Activated CD4-positive, alpha-beta T cell treated with anti-CD3 and anti-CD28 coated beads, Interleukin-2, amount 10 ng/mL, durations not matched to agents 24 days and 14 days (primary cell): Measurements from ENCODE around the gene FAM219A. TPM values are rescaled to one million over a fixed set of nuclear protein-coding genes. Genes with fewer than 3 reads are reported as not detected.

Source experiments
- DNase-seq: peaks from one replicate; pipeline ENCODE4 v3.0.0; 2022
- H3K27ac Mint-ChIP-seq: one replicate; pipeline ENCODE4 v1.8.0; 2022; ENCODE audit warnings: mild to moderate bottlenecking, mixed read lengths
- H3K27me3 Mint-ChIP-seq: one replicate; pipeline ENCODE4 v1.8.0; 2022; ENCODE audit warnings: mixed read lengths
- H3K36me3 Mint-ChIP-seq: one replicate; pipeline ENCODE4 v1.8.0; 2022; ENCODE audit warnings: low read depth, mild to moderate bottlenecking, mixed read lengths
- H3K4me1 Mint-ChIP-seq: one replicate; pipeline ENCODE4 v1.8.0; 2021; ENCODE audit warnings: mixed read lengths
- H3K4me3 Mint-ChIP-seq: one replicate; pipeline ENCODE4 v1.8.0; 2022; ENCODE audit warnings: mild to moderate bottlenecking, moderate library complexity, mixed read lengths
- H3K9me3 Mint-ChIP-seq: one replicate; pipeline ENCODE4 v1.8.0; 2021; ENCODE audit warnings: mixed read lengths
- intact Hi-C: fragments of 100-400 bp; cut with micrococcal nuclease; formaldehyde crosslinking; loops from one replicate; pipeline ENCODE4 v1.15.1; 2023
- total RNA-seq: library from RNA; stranded (reverse); gene quantifications from 2 replicates; pipeline ENCODE4 v1.2.3, GENCODE V29; 2022

The FAM219A gene
- total RNA-seq, 1 donor from 2014 or later: 13.6 TPM

DNA sequence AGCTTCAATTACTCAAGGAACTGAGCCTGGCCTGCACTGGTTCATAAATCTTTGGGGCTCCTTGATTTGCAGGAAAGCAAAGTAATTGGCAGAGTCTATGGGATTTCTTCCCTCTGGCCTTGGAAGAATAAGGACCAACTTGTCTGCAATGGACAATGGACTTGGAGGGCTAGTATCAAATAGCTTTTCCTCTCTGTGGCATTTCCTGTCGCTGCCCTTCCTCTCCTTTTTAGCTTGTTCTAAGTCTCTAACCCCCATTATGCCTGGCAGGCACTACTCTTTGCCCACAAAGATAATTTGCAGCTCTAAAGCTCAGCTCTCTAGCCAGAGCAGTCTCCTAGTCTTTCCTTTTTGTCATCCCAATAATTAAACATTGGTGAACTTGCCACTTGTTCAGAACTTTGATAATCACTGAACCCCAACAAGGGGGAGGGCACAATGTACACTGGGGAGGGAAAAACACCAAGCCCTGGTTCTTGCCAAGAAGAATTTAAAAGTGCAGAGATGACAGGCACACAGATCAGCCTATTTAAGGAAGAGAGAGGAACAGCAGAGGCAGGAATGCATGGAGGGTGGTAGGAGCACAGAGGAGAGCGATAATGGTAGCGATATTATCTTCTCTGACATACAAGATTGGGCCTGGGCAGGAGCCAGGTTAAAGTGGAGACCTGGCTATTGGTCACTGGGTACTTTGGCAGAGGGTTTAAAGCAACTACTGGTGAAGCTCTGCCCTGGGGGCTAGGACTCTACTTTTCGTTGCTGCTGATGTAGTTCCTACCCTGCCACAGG, 38.5 kb downstream of the FAM219A start:
- intact Hi-C loops: no loop called here
- no peaks in the 10 kb centered on the region for H3K9me3 Mint-ChIP-seq
- H3K4me1 Mint-ChIP-seq: no peaks in the 10 kb centered on the region
- no peak overlapping the region for H3K27ac Mint-ChIP-seq
- DNase-seq: no peak
- H3K4me3 Mint-ChIP-seq: no peak overlapping the region
- no peaks in the 10 kb centered on the region for H3K27me3 Mint-ChIP-seq
- H3K36me3 Mint-ChIP-seq: no peaks in the 10 kb centered on the region

DNA sequence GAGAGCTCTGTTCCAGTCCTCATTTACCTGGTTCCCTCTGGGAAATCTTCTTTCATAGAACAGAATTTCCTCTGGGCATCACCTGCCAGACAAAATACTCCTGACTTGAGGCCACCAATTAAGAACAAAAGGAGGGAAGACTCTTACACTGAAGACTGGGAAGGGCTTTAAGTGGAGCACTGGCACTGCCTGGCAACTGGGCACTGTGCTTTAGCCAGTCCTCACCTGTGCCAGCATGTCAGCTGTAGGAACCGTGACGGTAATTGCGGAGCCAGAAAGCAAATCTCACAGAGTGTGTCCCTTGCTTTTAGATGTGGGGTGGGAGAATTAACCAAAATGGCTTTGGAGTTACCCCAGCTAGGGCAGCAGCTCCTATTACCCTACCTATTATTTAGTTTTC, 40.6 kb downstream of the FAM219A start:
- DNase-seq: no peak
- no peaks in the 10 kb centered on the region for H3K36me3 Mint-ChIP-seq
- no peaks in the 10 kb centered on the region for H3K9me3 Mint-ChIP-seq
- no peaks in the 10 kb centered on the region for H3K27me3 Mint-ChIP-seq
- no peak overlapping the region for H3K27ac Mint-ChIP-seq
- intact Hi-C loops: no loop called here
- no peaks in the 10 kb centered on the region for H3K4me1 Mint-ChIP-seq
- no peak overlapping the region for H3K4me3 Mint-ChIP-seq

DNA sequence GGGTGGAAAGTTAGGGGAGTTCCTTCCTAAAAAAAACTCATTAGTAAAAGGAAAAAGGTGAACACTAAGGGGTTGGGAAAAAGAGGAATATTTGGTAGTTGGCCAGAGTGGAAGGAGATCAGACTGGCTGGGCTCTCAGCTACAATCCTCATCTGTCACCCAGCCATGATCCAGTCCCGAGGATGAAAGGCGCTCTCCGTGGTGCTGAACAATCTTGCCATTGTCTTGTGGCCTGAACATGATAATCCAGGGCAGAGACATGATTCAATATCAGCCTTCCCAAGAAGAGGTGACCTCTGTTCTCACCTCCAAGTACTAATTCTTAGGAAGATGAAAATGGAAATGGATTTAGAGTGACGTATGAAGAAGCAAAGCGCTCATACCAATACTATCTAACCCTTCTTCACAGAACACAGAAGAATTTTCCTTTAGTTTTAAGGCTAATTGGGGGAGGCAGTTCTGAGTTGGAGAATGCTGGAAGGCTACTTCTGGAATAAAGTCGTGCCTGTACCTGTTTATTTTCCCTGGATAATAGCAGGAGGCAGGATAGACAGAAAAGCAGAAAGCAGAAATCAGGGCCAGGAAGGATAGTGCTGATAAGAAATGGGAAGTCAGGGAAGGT, 45.0 kb downstream of the FAM219A start:
- intact Hi-C loops: no loop called here
- Mint-ChIP-seq H3K4me1 (no peaks in the 10 kb centered on the region), H3K27me3 (no peaks in the 10 kb centered on the region), H3K27ac (no peak overlapping the region), H3K9me3 (no peaks in the 10 kb centered on the region), H3K36me3 (no peaks in the 10 kb centered on the region), H3K4me3 (no peak overlapping the region)
- peak; percentile 87 for DNase-seq

DNA sequence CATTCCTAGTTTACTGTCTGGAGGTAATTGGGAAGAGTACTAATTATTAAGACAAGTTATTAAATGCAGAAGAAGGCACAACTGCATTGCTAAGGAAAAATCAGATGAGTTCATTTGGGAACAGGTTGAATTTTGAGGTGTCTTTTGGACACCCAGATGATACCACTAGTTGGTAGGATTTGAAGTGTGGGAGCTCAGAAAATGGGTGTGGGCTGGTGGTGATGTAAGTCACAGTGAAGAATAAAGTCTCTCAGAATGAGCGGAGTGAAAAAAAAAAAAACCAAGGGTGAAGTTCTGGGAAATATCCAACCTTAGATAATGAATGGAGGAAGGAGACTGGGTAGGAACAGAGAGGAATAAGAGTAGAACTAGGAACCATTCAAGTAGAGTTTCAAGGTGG, 46.0 kb downstream of the FAM219A start:
- H3K4me3 Mint-ChIP-seq: no peak overlapping the region

DNA sequence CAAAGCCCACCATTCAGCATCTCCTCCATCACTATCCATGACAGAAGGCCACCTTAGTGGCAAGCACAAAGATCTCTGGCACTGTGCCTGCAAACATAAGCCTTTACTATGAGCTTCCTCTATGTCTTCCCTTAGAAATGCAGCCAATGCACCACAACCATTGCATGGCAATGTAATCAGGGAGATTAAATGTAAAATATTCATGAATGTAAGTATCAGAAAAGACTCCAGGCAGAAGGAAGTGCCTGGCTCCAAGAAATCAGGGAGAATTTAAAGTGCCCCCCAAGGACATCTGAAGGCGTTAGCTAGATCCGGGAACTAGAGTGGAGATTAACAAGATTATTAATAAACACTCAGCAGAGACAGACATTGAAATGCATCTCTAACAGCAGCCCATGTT, 49.2 kb downstream of the FAM219A start:
- no peaks in the 10 kb centered on the region for H3K27me3 Mint-ChIP-seq
- intact Hi-C loops: no loop called here
- H3K9me3 Mint-ChIP-seq: no peaks in the 10 kb centered on the region
- H3K36me3 Mint-ChIP-seq: no peaks in the 10 kb centered on the region
- DNase-seq: no peak
- no peak overlapping the region for H3K27ac Mint-ChIP-seq
- H3K4me3 Mint-ChIP-seq: no peak overlapping the region
- no peaks in the 10 kb centered on the region for H3K4me1 Mint-ChIP-seq

More for the DNA sequence above, 46.0 kb downstream of the FAM219A start:
- Mint-ChIP-seq H3K4me1 (no peaks in the 10 kb centered on the region), H3K27me3 (no peaks in the 10 kb centered on the region), H3K27ac (no peak overlapping the region), H3K9me3 (no peaks in the 10 kb centered on the region), H3K36me3 (no peaks in the 10 kb centered on the region)
- intact Hi-C loops: no loop called here
- DNase-seq: no peak

DNA sequence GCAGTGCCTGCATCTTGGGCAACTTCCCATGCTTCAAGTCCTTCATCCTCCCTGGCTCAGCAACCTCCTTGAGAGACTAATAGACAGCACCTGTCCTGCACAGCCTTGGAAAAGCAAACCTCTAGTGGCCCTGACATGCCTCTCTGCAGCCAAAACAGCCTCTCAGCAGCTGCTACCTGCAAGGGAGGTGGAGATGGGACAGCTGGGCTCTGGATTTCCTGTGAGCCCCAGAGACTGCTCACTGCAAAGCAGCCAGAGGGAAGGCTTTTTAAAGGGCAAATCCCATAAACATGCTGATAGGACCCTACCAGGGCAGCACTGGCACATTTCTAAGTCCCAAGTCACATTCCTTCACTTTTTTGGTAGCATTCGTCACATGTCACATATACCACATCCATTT, 50.2 kb downstream of the FAM219A start:
- Mint-ChIP-seq H3K36me3 (no peaks in the 10 kb centered on the region), H3K27ac (no peak overlapping the region), H3K4me1 (no peaks in the 10 kb centered on the region), H3K4me3 (no peak overlapping the region), H3K9me3 (no peaks in the 10 kb centered on the region), H3K27me3 (no peaks in the 10 kb centered on the region)
- intact Hi-C loops: no loop called here
- no peak for DNase-seq

DNA sequence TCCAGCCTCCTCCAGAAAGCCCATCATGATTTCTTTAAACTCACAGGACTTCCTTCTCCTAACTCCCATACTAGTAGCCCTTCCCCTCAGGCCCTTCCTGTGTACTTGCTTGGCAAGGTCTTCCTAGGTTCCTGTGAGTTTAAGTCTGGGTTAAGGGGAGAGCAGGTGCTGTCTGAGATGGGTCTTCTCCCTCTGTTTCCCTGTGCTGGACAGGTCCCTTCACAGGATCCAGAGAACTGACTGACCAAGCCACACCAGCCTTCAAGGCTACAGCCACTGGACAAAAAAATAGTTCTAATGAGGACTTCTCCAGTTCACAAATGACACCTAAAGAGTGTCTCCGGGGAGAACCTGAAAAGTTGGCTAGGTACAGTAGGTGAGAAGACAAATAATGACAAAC, 52.2 kb downstream of the FAM219A start:
- Mint-ChIP-seq H3K27ac (no peak overlapping the region), H3K9me3 (no peaks in the 10 kb centered on the region), H3K4me3 (no peak overlapping the region), H3K4me1 (no peaks in the 10 kb centered on the region), H3K27me3 (no peaks in the 10 kb centered on the region), H3K36me3 (no peaks in the 10 kb centered on the region)
- intact Hi-C loops: no loop called here
- no peak for DNase-seq

DNA sequence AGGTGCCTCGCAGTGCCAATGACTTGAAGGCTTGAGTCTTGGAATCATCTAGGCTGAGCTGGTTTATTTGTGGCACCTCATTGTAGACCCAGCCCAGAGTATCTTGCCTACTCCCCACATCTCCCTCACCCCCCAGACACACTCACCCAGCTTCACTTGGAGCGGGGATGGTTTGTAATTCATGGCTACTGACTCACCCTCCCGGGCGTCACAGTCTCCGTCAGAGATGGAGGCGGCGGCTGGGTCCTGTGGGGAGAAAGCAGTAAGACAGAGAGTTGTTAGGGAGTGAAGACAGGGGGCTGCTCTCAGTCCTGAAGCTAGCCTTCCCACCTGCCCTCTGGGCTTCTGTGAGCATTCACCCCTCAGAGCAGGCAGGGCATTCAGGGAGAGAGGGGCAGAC, 52.7 kb downstream of the FAM219A start:
- no peaks in the 10 kb centered on the region for H3K27me3 Mint-ChIP-seq

DNA sequence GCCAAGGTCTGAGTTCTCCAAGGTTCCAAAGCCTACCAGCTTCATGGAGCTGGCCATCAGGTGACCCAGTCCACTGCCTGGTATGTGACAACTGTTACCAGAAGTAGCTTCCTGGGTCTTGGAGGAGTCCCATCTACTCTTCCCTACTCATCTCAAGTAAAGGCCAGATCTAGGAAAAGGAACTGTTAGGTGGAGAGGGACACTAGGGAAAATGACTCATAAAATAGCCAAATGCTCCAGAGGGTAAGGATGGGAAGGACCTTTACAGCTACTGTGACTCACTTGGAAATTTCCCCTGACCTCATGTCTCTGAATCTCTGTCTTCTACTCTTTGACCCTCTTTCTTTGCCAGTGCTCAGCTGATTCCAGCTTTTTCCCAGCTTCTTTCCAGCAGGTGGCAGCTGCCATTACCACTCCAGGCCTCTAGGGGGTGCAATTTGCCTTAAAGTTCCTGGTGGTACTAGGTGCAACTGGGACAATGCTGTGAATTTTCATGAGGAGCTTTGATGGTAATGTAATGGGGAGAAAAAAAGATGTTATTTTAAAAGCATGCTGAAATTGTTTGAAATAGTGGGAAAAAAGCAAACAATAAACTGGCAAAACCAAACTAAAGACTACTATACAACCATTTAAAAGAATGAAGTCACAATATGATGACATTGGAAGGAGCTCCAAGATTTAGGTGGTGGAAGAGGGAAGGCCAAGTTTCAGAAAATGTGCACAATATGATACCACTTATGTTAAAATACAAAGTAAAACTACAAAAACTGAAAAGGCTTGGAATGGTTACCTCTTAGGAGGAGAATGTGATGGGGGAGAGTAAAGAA, 54.6 kb downstream of the FAM219A start:
- Mint-ChIP-seq H3K27me3 (no peaks in the 10 kb centered on the region), H3K27ac (no peak overlapping the region), H3K4me3 (no peak overlapping the region), H3K36me3 (no peaks in the 10 kb centered on the region), H3K4me1 (no peaks in the 10 kb centered on the region), H3K9me3 (no peaks in the 10 kb centered on the region)
- intact Hi-C loops: loop anchor here (1.0 to 5.0 kb wide), 2 partner anchors 97 to 189 kb away; no protein-coding TSS in a partner anchor
- peak; percentile 86 for DNase-seq

More for the DNA sequence above, 52.7 kb downstream of the FAM219A start:
- Mint-ChIP-seq H3K4me3 (no peak overlapping the region), H3K4me1 (no peaks in the 10 kb centered on the region), H3K9me3 (no peaks in the 10 kb centered on the region), H3K27ac (no peak overlapping the region), H3K36me3 (no peaks in the 10 kb centered on the region)
- DNase-seq: no peak
- intact Hi-C loops: no loop called here

DNA sequence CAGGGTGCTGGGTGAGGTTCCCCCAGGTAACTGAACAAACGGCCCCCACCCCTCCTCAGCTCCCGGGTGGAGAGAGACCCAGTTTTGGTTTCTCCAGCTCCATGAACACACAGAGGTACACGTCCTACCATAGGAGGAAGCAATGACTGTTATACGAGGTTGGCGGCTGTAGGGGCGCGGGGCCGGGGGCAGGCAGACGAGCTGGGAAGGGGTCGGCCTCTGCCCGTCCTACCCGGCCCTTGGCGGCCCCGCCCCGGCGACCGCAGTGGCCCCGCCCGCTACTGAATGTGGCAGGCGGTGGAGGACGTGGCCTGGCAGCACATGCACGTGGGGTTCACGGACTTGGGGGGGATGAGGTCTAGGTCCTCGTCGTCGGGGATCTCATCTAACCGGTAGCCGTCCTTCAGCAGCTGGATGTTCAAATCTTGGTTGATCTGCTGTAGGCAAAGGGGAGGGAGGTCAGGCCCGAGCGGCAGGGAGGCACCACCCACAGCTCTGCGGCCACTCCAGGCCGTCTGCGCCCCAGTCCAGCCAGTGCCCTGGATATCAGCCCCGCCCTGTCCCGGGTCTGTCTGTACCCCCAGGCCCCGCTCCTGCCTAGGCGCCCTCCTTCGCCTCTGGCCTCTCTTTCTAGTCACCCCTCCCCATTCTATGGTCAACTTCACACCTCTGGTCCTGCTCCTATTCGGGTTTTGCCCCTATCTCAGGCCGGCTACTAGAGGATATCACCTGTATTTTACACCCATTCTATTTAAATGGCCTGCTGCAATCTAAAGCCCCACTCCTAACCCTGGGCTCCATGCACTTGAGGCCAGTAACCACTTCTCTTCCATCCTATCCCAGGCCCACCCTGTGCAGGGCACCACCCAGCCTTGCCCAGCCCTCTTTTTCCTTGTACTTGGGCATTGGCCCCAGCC, 57.4 kb downstream of the FAM219A start:
- intact Hi-C loops: loop anchor here (5.0 kb wide), 1 partner anchor 191 kb away; no protein-coding TSS in a partner anchor
- DNase-seq: no peak

DNA sequence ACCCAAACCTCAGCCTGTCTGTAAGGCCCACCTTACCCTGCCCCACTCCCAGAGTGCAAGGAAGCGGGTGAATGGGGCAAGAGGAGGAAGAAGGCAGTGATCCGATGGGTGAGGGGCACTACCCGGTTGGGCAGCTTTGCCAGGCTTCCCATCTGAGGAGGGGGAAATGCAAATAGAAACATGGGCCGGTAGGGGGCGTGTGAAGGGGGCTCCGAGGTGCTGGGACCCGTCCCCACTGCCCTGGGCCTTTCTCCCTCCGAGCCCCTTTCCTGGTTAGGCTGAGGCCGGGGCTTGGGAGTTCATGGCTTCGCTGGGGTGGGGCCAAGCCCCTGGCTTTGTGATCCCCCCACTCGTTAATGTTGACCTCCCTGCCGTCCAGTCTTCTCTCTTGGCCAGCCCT, 58.1 kb downstream of the FAM219A start:
- Mint-ChIP-seq H3K36me3 (no peaks in the 10 kb centered on the region), H3K4me3 (no peak overlapping the region), H3K4me1 (no peaks in the 10 kb centered on the region), H3K9me3 (no peaks in the 10 kb centered on the region), H3K27ac (no peak overlapping the region), H3K27me3 (no peaks in the 10 kb centered on the region)
- no peak for DNase-seq
- intact Hi-C loops: loop anchor here (5.0 kb wide), 1 partner anchor 192 kb away; no protein-coding TSS in a partner anchor

More for the DNA sequence above, 57.4 kb downstream of the FAM219A start:
- H3K9me3 Mint-ChIP-seq: no peaks in the 10 kb centered on the region
- no peaks in the 10 kb centered on the region for H3K36me3 Mint-ChIP-seq
- no peak overlapping the region for H3K4me3 Mint-ChIP-seq
- H3K4me1 Mint-ChIP-seq: no peaks in the 10 kb centered on the region
- H3K27me3 Mint-ChIP-seq: no peaks in the 10 kb centered on the region
- no peak overlapping the region for H3K27ac Mint-ChIP-seq

DNA sequence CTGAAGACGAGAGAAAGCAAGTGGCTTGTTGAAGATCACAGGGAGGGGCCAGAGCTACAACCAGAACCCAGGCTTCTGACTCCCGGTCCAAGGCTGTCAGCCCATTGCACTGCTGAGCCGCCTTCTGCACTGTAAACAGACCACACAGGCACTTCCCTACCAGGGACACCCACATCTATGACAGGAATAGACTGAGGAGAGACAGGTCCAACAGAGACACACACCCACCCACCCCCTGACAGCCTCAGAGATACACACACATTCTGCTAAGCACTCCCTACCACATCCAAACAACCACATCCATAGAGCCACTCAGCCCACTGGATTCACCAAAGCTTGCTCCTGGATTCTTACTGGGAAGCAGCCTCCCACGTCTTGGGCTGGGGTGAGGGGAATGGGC, 58.6 kb downstream of the FAM219A start:
- DNase-seq: no peak
- H3K27ac Mint-ChIP-seq: peak overlapping the region; percentile 40
- intact Hi-C loops: loop anchor here (5.0 kb wide), 1 partner anchor 193 kb away; no protein-coding TSS in a partner anchor
- H3K36me3 Mint-ChIP-seq: no peaks in the 10 kb centered on the region
- no peaks in the 10 kb centered on the region for H3K27me3 Mint-ChIP-seq
- no peak overlapping the region for H3K4me3 Mint-ChIP-seq
- no peaks in the 10 kb centered on the region for H3K4me1 Mint-ChIP-seq
- no peaks in the 10 kb centered on the region for H3K9me3 Mint-ChIP-seq

DNA sequence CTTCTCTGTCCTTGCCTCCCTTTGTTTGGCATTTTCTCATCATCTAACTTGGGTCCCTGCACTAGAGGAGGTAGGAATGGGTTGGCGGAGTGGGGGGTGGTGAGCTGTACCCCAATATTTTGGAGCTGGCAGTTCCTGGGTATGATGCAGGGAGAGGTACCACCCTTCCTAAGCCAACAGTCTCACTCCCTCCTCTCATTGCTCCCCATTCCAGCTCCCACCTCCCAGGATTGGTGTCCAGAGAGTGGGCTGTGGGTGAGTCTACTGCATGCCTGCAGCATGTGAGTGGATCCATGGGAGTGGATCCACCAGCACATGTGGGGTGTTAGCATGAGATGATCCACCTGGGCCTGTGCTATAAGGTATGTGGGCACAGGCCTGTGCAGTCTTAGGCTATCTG, 59.5 kb downstream of the FAM219A start:
- no peak overlapping the region for H3K27ac Mint-ChIP-seq
- intact Hi-C loops: no loop called here
- DNase-seq: no peak
- H3K4me3 Mint-ChIP-seq: no peak overlapping the region
- H3K36me3 Mint-ChIP-seq: no peaks in the 10 kb centered on the region
- no peaks in the 10 kb centered on the region for H3K27me3 Mint-ChIP-seq
- no peaks in the 10 kb centered on the region for H3K4me1 Mint-ChIP-seq
- H3K9me3 Mint-ChIP-seq: no peaks in the 10 kb centered on the region
